ENCODE data around the gene SULT1C4. TPM values are rescaled to one million over a fixed set of nuclear protein-coding genes. Genes with fewer than 3 reads are reported as not detected.

Gene SULT1C4
- polyA plus RNA-seq, 1 donor from 2014 or later, result not detected

DNA sequence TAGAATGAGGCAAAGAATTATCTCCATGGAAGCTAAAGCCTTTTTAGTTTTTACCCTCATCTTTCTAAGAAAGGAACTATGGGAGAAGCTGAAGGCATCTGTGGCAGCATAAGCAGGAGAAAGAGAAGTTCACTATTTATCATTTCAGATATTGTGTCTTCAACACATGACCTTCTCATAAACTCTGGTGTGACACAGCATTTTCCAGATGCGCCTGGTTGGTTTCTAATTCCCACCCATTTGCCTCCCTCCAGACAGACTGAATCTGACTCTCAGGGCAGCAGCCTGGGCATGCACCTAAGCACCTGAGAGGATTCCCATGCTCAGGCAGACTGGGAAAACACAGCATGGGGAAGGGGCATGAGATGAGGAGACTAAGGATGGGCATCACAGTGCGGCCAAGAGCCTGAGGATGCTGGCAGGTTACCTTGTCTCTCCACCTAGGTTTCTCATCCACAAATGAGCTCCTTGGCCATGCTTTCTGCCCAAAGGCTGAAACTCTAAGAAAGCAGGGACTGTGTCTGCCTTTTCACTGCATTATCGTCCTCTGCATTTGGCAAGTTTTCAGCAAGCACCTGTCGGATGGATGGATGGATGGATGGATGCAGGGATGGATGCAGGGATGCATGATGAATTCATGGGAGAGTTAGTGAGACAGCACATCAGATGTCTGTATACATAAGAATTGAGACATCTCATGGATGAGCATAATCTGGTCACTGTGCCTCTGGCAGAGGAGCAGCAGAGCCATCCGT is 28.8 kb upstream of the SULT1C4 start:
- H3K4me2 ChIP-seq (ENCODE audit: low read length), result no peak overlapping the region
- H3K4me3 ChIP-seq (ENCODE audit: low read length), result no peak overlapping the region
- no peaks in the 10 kb centered on the region for H3K27me3 ChIP-seq (ENCODE audit: insufficient read depth, low read depth, low read length)
- H3K27ac ChIP-seq (ENCODE audit: low read length), result no peak overlapping the region
- no peak for TF ChIP-seq MXI1 (conservative IDR thresholded peaks at IDR 0.05; ENCODE audit: poor library complexity, severe bottlenecking)
- no peak for TF ChIP-seq TAF1 (IDR thresholded peaks at IDR 0.05; ENCODE audit: low read depth)
- TF ChIP-seq EP300 (conservative IDR thresholded peaks at IDR 0.05; ENCODE audit: poor library complexity, severe bottlenecking), result no peak
- no peak for TF ChIP-seq POLR2AphosphoS5 (IDR thresholded peaks at IDR 0.05)
- TF ChIP-seq SMC3 (conservative IDR thresholded peaks at IDR 0.05; ENCODE audit: poor library complexity), result no peak
- TF ChIP-seq EZH2 (IDR thresholded peaks at IDR 0.05; ENCODE audit: borderline replicate concordance, insufficient read depth, low read length, poor library complexity, severe bottlenecking), result no peak
- no peak for TF ChIP-seq RAD21 (conservative IDR thresholded peaks at IDR 0.05)
- TF ChIP-seq, protein P1, sequence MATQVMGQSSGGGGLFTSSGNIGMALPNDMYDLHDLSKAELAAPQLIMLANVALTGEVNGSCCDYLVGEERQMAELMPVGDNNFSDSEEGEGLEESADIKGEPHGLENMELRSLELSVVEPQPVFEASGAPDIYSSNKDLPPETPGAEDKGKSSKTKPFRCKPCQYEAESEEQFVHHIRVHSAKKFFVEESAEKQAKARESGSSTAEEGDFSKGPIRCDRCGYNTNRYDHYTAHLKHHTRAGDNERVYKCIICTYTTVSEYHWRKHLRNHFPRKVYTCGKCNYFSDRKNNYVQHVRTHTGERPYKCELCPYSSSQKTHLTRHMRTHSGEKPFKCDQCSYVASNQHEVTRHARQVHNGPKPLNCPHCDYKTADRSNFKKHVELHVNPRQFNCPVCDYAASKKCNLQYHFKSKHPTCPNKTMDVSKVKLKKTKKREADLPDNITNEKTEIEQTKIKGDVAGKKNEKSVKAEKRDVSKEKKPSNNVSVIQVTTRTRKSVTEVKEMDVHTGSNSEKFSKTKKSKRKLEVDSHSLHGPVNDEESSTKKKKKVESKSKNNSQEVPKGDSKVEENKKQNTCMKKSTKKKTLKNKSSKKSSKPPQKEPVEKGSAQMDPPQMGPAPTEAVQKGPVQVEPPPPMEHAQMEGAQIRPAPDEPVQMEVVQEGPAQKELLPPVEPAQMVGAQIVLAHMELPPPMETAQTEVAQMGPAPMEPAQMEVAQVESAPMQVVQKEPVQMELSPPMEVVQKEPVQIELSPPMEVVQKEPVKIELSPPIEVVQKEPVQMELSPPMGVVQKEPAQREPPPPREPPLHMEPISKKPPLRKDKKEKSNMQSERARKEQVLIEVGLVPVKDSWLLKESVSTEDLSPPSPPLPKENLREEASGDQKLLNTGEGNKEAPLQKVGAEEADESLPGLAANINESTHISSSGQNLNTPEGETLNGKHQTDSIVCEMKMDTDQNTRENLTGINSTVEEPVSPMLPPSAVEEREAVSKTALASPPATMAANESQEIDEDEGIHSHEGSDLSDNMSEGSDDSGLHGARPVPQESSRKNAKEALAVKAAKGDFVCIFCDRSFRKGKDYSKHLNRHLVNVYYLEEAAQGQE (IDR thresholded peaks at IDR 0.05; ENCODE audit: borderline replicate concordance), result no peak
- TF ChIP-seq, protein P2, sequence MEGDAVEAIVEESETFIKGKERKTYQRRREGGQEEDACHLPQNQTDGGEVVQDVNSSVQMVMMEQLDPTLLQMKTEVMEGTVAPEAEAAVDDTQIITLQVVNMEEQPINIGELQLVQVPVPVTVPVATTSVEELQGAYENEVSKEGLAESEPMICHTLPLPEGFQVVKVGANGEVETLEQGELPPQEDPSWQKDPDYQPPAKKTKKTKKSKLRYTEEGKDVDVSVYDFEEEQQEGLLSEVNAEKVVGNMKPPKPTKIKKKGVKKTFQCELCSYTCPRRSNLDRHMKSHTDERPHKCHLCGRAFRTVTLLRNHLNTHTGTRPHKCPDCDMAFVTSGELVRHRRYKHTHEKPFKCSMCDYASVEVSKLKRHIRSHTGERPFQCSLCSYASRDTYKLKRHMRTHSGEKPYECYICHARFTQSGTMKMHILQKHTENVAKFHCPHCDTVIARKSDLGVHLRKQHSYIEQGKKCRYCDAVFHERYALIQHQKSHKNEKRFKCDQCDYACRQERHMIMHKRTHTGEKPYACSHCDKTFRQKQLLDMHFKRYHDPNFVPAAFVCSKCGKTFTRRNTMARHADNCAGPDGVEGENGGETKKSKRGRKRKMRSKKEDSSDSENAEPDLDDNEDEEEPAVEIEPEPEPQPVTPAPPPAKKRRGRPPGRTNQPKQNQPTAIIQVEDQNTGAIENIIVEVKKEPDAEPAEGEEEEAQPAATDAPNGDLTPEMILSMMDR (IDR thresholded peaks at IDR 0.05; ENCODE audit: poor library complexity, severe bottlenecking), result no peak
- H3F3A ChIP-seq (ENCODE audit: insufficient read depth, low read length, poor library complexity, severe bottlenecking), result no peaks in the 10 kb centered on the region
- no peak overlapping the region for H2AFZ ChIP-seq (ENCODE audit: low read depth, low read length)
- H3K9ac ChIP-seq (ENCODE audit: low read length), result no peak overlapping the region
- H3K79me2 ChIP-seq (replicated peaks; ENCODE audit: insufficient read depth, low read length), result no peaks in the 10 kb centered on the region
- H4K20me1 ChIP-seq (ENCODE audit: insufficient read depth), result no peaks in the 10 kb centered on the region
- no peaks in the 10 kb centered on the region for H3K9me3 ChIP-seq (ENCODE audit: low read length)
- no peaks in the 10 kb centered on the region for H3K36me3 ChIP-seq (ENCODE audit: insufficient read depth, low read length)
- H3K9me2 ChIP-seq (ENCODE audit: insufficient read depth, low read length), result no peaks in the 10 kb centered on the region

DNA sequence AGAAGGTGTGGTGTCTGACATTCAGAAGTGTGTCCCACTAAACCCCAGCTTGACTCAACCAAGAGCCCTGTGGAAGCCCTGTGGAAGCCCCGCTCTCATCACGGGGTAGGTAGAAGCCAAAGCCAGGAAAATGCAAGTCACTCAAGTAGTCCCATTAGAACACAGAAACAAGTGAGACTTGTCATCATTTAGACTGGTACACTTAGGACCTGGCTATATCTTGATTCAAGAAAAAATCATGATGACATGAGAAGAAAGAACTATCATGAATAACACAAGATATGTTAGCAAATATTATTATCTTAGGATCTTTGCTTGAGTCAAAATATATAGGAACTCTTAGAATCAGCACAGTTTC is 28.2 kb upstream of the SULT1C4 start:
- Histone ChIP-seq H3K4me2 (ENCODE audit: low read length) (no peak overlapping the region), H4K20me1 (ENCODE audit: insufficient read depth) (no peaks in the 10 kb centered on the region), H3K79me2 (replicated peaks; ENCODE audit: insufficient read depth, low read length) (no peaks in the 10 kb centered on the region), H3F3A (ENCODE audit: insufficient read depth, low read length, poor library complexity, severe bottlenecking) (no peaks in the 10 kb centered on the region), H2AFZ (ENCODE audit: low read depth, low read length) (no peak overlapping the region), H3K9me2 (ENCODE audit: insufficient read depth, low read length) (no peaks in the 10 kb centered on the region), H3K27me3 (ENCODE audit: insufficient read depth, low read depth, low read length) (no peaks in the 10 kb centered on the region), H3K36me3 (ENCODE audit: insufficient read depth, low read length) (no peaks in the 10 kb centered on the region), H3K27ac (ENCODE audit: low read length) (no peak overlapping the region), H3K4me3 (ENCODE audit: low read length) (no peak overlapping the region), H3K9ac (ENCODE audit: low read length) (no peak overlapping the region), H3K9me3 (ENCODE audit: low read length) (no peaks in the 10 kb centered on the region)
- TF ChIP-seq, protein P2 (IDR thresholded peaks at IDR 0.05; ENCODE audit: poor library complexity, severe bottlenecking), result no peak
- TF ChIP-seq MXI1 (conservative IDR thresholded peaks at IDR 0.05; ENCODE audit: poor library complexity, severe bottlenecking) (no peak), SMC3 (conservative IDR thresholded peaks at IDR 0.05; ENCODE audit: poor library complexity) (no peak), RAD21 (conservative IDR thresholded peaks at IDR 0.05) (no peak), EP300 (conservative IDR thresholded peaks at IDR 0.05; ENCODE audit: poor library complexity, severe bottlenecking) (no peak), TAF1 (IDR thresholded peaks at IDR 0.05; ENCODE audit: low read depth) (no peak), POLR2AphosphoS5 (IDR thresholded peaks at IDR 0.05) (no peak), EZH2 (IDR thresholded peaks at IDR 0.05; ENCODE audit: borderline replicate concordance, insufficient read depth, low read length, poor library complexity, severe bottlenecking) (no peak)
- TF ChIP-seq, protein P1 (IDR thresholded peaks at IDR 0.05; ENCODE audit: borderline replicate concordance), result no peak

Measured in neural cell (in vitro differentiated cells).